Measurements from ENCODE around the gene TTC3.
"Not testable (repeated sequence)": the region's sequence is repeated elsewhere in the genome, so short reads cannot be mapped to it uniquely, and the experiment has no call there.

TTC3 gene

DNA sequence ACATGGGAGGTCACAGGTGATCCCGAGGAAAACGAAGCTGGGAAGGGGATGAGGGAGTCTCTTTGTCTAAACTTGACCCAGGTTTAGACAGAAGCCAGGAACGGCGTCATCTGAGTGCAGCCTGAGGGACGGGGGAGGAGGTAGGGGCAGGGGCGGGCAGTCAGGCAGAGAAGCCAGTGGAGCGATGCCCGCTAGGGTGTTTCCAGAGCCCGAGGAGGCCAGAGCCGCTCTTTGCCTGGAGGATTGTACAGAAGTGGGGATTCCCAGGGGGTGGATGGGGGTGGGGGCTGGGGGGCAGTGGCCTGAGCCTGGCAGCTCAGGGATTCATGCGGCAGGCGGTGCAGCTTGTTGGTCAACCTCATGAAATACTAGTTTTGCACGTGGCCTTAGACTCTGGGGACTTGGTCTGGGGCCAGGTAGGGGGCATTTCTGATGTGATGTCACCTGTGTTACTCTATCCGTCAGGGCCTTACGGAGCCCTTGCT is 135.7 kb downstream of the TTC3 start:
- CTCF ChIA-PET: no interaction called here
- DNase-seq (ENCODE audit: extremely low spot score): no peak
- TF ChIP-seq SUZ12 (IDR thresholded peaks at IDR 0.05): no peak
- no peak for TF ChIP-seq BHLHE40 (IDR thresholded peaks at IDR 0.05; ENCODE audit: borderline replicate concordance)
- TF ChIP-seq FOXK2 (IDR thresholded peaks at IDR 0.05): no peak
- no peak for TF ChIP-seq FOXA1 (IDR thresholded peaks at IDR 0.05)
- TF ChIP-seq HDGF (IDR thresholded peaks at IDR 0.05; ENCODE audit: borderline replicate concordance): no peak
- POLR2A ChIA-PET: no interaction called here

DNA sequence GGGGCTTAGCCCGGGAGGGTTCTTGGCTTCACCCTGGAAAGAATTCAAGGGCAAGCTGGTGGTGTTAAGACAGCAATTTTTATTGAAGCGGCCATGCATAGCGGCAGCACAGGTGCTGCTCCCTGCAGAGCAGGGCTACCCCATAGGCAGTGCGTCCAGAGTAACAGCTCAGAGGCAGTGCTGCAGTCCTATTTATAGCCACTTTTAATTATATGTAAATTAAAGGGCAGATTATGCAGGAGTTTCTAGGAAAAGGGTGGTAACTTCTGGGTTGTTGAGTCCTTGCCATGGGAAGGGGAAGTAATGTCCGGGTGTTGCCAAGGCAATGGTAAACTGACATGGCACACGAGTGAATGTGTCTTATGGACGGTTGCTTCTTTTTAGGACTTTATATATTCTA is 137.1 kb downstream of the TTC3 start:
- ChIA-PET CTCF (no interaction called here), POLR2A (no interaction called here)
- TF ChIP-seq ELF4 (IDR thresholded peaks at IDR 0.05) (no peak), SUZ12 (IDR thresholded peaks at IDR 0.05) (no peak), FOXM1 (IDR thresholded peaks at IDR 0.05; ENCODE audit: borderline replicate concordance) (no peak), ZNF384 (IDR thresholded peaks at IDR 0.05) (no peak), HDGF (IDR thresholded peaks at IDR 0.05; ENCODE audit: borderline replicate concordance) (no peak), CTBP1 (IDR thresholded peaks at IDR 0.05; ENCODE audit: borderline replicate concordance) (no peak), TARDBP (IDR thresholded peaks at IDR 0.05) (no peak)
- TF ChIP-seq, protein P1, sequence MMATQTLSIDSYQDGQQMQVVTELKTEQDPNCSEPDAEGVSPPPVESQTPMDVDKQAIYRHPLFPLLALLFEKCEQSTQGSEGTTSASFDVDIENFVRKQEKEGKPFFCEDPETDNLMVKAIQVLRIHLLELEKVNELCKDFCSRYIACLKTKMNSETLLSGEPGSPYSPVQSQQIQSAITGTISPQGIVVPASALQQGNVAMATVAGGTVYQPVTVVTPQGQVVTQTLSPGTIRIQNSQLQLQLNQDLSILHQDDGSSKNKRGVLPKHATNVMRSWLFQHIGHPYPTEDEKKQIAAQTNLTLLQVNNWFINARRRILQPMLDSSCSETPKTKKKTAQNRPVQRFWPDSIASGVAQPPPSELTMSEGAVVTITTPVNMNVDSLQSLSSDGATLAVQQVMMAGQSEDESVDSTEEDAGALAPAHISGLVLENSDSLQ (IDR thresholded peaks at IDR 0.05): no peak

DNA sequence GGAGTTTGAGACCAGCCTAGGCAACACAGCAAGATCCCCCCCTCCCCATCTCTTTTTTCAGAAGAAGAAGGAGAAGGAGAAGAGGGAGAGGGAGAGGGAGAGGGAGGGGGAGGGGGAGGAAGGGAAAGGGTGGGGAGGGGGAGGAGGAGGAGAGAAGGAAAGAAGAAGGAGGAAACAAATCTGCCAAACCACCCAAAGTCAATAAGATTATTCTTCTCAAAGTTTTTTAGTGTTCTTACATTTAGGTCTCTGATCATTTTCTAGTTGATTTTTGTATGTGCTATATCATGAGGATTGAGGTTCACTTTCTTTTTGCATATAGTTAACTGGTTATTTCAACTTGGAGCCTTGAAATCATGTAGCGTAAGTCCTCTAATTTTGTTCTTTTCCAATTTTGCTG is 137.7 kb downstream of the TTC3 start:
- no peak for DNase-seq (ENCODE audit: extremely low spot score)
- CTCF ChIA-PET: no interaction called here
- TF ChIP-seq FOXM1 (IDR thresholded peaks at IDR 0.05; ENCODE audit: borderline replicate concordance) (no peak), FOXK2 (IDR thresholded peaks at IDR 0.05) (no peak), L3MBTL2 (conservative IDR thresholded peaks at IDR 0.05) (no peak), ZNF384 (IDR thresholded peaks at IDR 0.05) (no peak)
- POLR2A ChIA-PET: no interaction called here

More for the DNA sequence above, 137.1 kb downstream of the TTC3 start:
- no peak for DNase-seq (ENCODE audit: extremely low spot score)

DNA sequence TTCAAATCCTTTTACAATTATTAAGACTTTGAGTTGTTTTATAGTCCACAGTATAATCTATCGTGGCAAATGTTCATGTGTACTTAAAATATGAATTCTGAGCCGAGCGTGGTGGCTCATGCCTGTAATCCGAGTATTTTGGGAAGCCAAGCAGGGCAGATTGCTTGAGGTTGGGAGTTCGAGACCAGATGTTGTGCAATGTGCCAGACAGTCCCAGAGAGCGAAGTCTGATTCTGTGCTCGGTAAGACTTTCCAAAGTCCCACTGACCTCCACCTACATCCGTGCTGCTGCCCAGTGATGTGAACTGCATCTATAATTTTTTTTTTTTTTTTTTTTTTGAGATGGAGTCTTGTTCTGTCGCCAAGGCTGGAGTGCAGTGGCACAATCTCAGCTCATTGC is 141.9 kb downstream of the TTC3 start:
- ChIA-PET POLR2A (no interaction called here), CTCF (interaction anchor here (0.6 kb wide), 1 partner anchor 41 kb away, joined by 4 read pairs; no protein-coding TSS in a partner anchor)
- TF ChIP-seq LEF1 (IDR thresholded peaks at IDR 0.05; ENCODE audit: borderline replicate concordance): no peak
- no peak for TF ChIP-seq ZNF384 (IDR thresholded peaks at IDR 0.05)
- TF ChIP-seq TARDBP (IDR thresholded peaks at IDR 0.05): no peak
- TF ChIP-seq FOXM1 (IDR thresholded peaks at IDR 0.05; ENCODE audit: borderline replicate concordance): no peak
- no peak for TF ChIP-seq HDGF (IDR thresholded peaks at IDR 0.05; ENCODE audit: borderline replicate concordance)
- no peak for TF ChIP-seq SUZ12 (IDR thresholded peaks at IDR 0.05)
- DNase-seq (ENCODE audit: extremely low spot score): no peak

DNA sequence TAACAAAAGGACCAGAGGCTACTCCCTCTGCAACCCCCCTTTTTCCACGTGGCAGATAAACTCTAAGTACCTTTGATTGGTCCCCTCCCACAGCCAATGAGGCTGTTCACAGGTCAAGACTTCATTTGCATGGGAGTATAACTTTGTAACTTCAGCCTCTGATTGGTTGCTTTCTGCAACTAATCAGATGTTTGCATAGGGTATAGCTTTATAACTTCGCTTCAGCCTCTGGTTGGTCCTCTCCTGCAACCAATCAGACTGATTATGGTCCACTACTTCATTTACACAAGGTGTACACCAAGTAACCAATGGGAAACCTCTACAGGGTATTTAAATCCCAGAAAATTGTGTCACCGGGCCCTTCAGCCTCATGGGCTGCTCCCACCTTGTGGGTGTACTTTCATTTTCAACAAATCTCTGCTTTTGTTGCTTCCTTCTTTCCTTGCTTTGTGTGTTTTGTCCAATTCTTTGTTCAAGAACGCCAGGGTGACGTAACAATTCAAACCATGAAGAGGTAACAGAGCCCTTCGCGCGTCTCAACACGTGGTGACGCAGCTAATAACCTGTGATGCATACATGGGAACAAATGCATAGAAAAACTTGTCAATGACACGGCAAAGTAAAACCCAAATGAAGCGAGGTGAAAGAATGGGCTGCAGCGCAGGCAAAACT is 146.8 kb downstream of the TTC3 start:
- DNase-seq (ENCODE audit: extremely low spot score): no peak
- CTCF ChIA-PET: no interaction called here
- TF ChIP-seq L3MBTL2 (conservative IDR thresholded peaks at IDR 0.05): no peak
- no peak for TF ChIP-seq ARNT (IDR thresholded peaks at IDR 0.05)
- TF ChIP-seq SP1 (IDR thresholded peaks at IDR 0.05): no peak
- TF ChIP-seq, protein P1 (IDR thresholded peaks at IDR 0.05): no peak
- TF ChIP-seq HDGF (IDR thresholded peaks at IDR 0.05; ENCODE audit: borderline replicate concordance): no peak
- TF ChIP-seq ELF4 (IDR thresholded peaks at IDR 0.05): no peak
- TF ChIP-seq SUZ12 (IDR thresholded peaks at IDR 0.05): no peak
- TF ChIP-seq FOXK2 (IDR thresholded peaks at IDR 0.05): no peak
- no peak for TF ChIP-seq CTBP1 (IDR thresholded peaks at IDR 0.05; ENCODE audit: borderline replicate concordance)
- POLR2A ChIA-PET: no interaction called here

DNA sequence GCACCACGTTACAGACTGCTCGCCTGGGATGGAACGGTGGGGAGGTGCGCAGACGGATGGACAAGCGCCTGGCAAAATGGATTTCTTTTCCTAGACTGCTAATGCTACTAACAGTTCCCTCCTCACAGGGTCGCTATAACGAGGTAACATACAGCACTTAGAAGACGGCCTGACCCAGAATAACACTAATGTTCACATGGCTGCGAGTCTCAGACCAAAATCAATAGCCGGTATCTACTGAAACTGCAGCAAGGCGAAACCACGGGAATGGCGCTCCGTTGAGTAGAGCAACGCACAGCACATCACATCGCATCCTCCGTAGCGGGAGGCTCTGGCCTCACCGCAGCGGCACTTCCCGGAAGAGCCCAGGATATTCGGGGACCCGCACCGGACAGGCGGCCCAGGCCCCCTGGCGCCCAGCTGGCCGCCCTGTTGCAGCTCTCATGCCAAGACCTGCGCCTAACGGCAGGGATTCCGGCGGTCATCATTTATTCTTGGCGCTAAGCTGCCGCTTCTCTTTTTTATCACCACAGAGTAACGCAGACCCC is 147.5 kb downstream of the TTC3 start:
- ChIA-PET POLR2A (no interaction called here), CTCF (no interaction called here)
- DNase-seq (ENCODE audit: extremely low spot score): no peak
- TF ChIP-seq NFRKB (IDR thresholded peaks at IDR 0.05) (no peak), BHLHE40 (IDR thresholded peaks at IDR 0.05; ENCODE audit: borderline replicate concordance) (no peak), ELF4 (IDR thresholded peaks at IDR 0.05) (no peak), TARDBP (IDR thresholded peaks at IDR 0.05) (no peak), FOXK2 (IDR thresholded peaks at IDR 0.05) (no peak), ZNF384 (IDR thresholded peaks at IDR 0.05) (no peak), FOXM1 (IDR thresholded peaks at IDR 0.05; ENCODE audit: borderline replicate concordance) (no peak), LEF1 (IDR thresholded peaks at IDR 0.05; ENCODE audit: borderline replicate concordance) (no peak), FOXA1 (IDR thresholded peaks at IDR 0.05) (no peak), SP1 (IDR thresholded peaks at IDR 0.05) (no peak), L3MBTL2 (conservative IDR thresholded peaks at IDR 0.05) (no peak), CTBP1 (IDR thresholded peaks at IDR 0.05; ENCODE audit: borderline replicate concordance) (no peak)

DNA sequence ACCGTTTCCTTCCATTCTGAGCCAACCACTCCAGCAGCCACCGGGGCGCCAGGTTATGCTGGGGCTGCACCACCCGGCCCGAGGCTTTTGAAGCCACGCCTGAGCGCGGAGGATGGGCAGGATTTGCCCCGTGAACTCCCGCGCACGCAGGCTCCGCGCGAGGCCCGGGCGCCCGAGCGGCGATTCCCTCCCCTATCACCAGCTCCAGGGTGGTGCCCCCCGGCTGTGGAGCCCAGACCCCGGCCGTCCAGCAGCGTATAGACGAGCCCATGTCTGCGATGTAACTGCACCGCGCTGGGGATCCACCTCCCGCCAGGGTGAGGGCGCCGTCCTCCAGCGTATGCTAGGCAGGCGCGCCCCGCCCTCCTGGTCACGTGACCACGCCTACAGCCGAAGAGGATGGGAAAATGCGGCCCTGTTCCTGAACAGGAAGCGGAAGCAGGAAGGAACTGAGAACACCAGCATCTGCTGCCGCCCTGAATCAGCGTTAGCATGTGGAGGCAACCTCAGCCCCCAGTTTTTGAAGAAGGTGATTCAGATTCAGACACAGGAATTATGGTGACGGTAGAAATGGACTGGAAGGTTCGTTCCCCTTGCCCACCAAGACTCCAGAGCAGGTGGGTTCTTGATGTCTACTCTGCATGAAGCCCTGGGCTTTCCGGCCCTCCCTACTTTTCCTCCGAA is 148.1 kb downstream of the TTC3 start:
- TF ChIP-seq SUZ12 (IDR thresholded peaks at IDR 0.05) (no peak), L3MBTL2 (conservative IDR thresholded peaks at IDR 0.05) (peak; percentile 92)
- ChIA-PET POLR2A (no interaction called here), CTCF (no interaction called here)
- no peak for DNase-seq (ENCODE audit: extremely low spot score)

DNA sequence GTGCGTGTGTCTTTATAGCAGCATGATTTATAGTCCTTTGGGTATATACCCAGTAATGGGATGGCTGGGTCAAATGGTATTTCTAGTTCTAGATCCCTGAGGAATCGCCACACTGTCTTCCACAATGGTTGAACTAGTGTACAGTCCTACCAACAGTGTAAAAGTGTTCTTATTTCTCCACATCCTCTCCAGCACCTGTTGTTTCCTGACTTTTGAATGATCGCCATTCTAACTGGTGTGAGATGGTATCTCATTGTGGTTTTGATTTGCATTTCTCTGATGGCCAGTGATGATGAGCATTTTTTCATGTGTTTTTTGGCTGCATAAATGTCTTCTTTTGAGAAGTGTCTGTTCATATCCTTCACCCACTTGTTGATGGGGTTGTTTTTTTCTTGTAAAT is 149.2 kb downstream of the TTC3 start:
- POLR2A ChIA-PET; DNase-seq (ENCODE audit: extremely low spot score); CTCF ChIA-PET: not testable (repeated sequence)
